AG08395 (cell line): ENCODE data around the gene PTCD2.

Experiments
- DNase-seq: peaks from one replicate; pipeline ENCODE4 v3.0.0; 2012; ENCODE audit warnings: mixed read lengths, low spot score

Gene PTCD2

DNA sequence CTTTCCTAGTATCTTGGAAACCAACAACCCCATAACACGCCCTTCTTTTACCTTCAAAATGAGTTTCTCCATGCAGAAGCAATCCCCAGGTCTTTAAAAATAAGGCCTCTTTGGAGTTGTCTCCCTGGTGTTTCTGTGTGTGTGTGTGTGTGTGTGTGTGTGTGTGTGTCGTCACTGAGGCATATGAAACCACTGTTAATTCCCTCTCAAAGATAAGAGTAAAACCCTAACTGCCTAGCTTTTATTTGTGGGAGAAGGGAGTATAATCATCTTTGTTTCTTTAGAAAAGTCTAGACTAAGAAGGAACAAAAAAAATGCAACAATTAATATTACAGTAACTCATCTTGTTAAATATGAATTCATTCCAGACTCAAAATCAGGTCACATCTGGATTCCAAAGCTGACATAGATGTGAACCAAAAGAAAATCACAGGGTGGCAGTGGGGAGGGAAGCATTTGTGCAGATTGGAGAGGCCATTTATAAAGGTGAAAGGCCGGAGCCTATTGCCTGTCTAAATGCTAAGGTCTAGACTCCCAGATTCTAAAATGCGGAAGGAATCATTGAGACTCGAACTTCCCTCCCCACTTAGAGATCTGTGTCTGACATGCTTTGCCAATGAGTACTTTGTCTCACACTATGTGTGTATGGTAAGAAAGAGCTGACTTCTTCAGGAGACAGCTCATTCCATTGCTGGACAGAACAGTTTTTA lies 95.6 kb downstream of the PTCD2 start:
- no peak for DNase-seq

DNA sequence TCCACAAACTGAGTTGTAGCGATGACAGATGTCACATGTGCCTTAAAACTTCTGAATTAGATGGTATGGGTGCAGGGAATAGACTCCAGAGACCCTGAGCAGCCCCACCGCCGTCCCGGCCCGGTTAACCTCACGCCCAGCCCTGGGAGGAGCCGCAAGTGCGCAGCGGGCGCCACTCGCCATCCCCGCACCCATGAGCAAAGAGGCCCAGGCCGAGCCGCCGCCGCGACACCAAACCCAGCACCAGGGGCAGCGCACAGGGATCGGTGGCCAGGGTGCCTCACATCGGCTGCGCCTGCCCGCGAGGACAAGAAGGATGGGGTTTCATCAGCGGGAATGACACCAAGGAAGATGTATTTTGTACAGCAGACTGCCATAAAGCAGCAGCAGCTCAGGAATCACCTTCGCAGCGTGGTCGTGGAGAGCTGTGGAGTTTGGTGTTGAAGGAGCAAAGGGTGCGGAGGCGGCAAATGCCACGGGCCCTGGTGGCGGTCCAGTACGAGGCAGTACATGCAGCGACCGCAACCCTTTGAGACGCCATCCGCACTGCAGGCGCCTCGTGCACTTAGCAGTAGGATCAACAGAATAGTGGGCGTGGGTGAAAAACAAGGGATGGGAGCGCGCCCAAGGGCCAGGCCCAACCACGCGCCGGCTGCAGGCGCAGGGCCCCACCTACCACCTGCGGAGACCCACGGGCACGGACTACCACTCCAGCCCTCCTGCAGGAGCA lies 97.3 kb downstream of the PTCD2 start:
- DNase-seq, result no peak
